ENCODE data around the gene HORMAD2. TPM values are rescaled to one million over a fixed set of nuclear protein-coding genes. Genes with fewer than 3 reads are reported as not detected.
A peak's percentile ranks its signal among the peaks of the same experiment; 100 is the strongest.

The HORMAD2 gene
- total RNA-seq, 2 experiments from 2014 or later = not detected

DNA sequence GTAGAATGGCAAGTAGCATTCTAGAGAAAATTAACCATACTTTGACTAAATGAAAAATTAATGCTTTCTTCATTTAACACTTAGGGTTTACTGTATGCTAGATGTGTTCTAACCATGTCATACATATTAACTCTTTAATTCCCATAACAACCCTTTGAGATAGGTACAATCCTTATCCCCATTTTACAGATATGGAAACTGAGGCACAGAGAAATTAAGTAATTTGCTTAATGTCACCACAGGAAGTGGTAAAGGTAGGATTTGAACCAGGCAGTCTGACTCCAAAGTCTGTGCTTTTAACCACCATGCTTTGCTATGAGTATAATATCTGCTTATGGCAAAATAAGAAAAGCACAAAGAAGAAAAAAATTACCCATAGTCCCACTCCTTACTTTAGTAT lies 106.8 kb downstream of the HORMAD2 start:
- Mint-ChIP-seq H3K27me3 (ENCODE audit: low read depth) (no peaks in the 10 kb centered on the region), H3K36me3 (ENCODE audit: low read depth) (no peaks in the 10 kb centered on the region), H3K9me3 (no peaks in the 10 kb centered on the region), H3K4me1 (ENCODE audit: low read depth) (peaks cover 85% of the 10 kb centered on the region), H3K27ac (peak overlapping the region; percentile 71), H3K4me3 (no peak overlapping the region)
- no peak for DNase-seq
- intact Hi-C loops (cut with micrococcal nuclease) = loop anchor here (5.0 kb wide), 1 partner anchor 125 kb away; no protein-coding TSS in a partner anchor
- CTCF ChIA-PET = no interaction called here

DNA sequence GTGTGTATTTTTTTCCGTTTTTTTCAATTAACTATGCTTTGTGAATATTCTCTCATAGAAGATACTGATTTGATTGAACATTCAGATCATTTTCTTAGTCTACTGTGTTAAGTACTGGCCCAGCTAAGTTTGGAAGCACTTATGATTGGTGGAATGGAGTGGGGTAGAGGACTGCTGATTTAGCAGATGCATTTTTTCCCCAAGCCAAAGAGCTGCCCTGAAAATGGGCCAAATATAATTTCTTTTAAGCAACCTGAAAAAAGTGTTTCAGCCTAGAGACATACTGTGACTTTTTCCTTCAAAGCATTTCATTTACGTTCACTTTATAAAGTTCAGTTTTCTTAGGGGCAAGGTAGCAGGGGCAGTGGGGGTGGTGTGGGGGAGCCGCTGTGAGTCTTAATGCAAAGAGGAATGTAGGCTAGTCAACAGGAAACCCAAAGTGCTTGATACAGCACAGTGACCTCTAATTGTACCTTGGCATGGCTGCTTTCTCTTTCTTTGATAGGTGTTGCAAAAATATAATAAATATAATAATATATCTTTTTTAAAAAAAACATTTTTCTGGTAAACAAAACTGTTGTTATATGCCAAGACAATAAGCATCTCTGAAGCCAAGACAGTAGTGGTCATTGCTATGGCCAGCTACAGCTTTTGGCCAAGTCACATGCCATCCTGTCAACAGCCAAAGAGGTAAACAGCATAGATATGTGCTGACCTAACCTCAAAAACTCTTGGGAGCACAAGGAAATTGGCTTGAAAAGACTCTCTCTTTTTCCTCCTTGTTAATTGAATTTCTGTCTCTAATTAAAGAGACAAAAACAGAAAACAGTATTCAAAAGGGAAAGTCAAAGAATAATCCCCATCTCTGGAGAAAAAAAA lies 107.5 kb downstream of the HORMAD2 start:
- no peak overlapping the region for H3K4me3 Mint-ChIP-seq

DNA sequence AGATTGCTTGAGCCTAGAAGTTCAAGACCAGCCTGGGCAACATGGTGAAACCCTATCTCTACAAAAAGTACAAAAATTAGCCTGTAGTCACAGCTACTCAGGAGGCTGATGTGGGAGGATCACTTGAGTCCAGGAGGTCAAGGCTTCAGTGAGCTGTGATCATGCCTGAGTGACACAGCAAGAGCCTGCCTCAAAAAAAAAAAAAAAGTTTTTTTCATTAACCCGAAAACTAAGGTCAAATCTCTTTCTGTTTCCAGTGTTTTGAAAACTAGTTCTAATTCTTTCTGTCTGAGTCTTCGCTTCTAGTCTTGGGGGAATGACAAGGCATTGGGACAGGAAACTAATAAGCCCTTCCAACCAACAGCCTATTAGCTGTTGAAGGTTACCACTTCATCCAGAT lies 108.6 kb downstream of the HORMAD2 start:
- intact Hi-C loops (cut with micrococcal nuclease) = loop anchor here (5.0 kb wide), 1 partner anchor 123 kb away; no protein-coding TSS in a partner anchor
- H3K9me3 Mint-ChIP-seq = no peaks in the 10 kb centered on the region
- H3K4me3 Mint-ChIP-seq = no peak overlapping the region

More for the DNA sequence above, 107.5 kb downstream of the HORMAD2 start:
- peak overlapping the region; percentile 71 for H3K27ac Mint-ChIP-seq
- peaks cover 87% of the 10 kb centered on the region for H3K4me1 Mint-ChIP-seq (ENCODE audit: low read depth)
- intact Hi-C loops (cut with micrococcal nuclease) = loop anchor here (5.0 kb wide), 1 partner anchor 125 kb away; no protein-coding TSS in a partner anchor
- CTCF ChIA-PET = interaction anchor here (0.7 kb wide), 1 partner anchor 79 kb away, joined by 3 read pairs; the partner anchor contains the start of gene OSM
- no peaks in the 10 kb centered on the region for H3K36me3 Mint-ChIP-seq (ENCODE audit: low read depth)
- no peak for DNase-seq
- H3K27me3 Mint-ChIP-seq (ENCODE audit: low read depth) = no peaks in the 10 kb centered on the region
- no peaks in the 10 kb centered on the region for H3K9me3 Mint-ChIP-seq

DNA sequence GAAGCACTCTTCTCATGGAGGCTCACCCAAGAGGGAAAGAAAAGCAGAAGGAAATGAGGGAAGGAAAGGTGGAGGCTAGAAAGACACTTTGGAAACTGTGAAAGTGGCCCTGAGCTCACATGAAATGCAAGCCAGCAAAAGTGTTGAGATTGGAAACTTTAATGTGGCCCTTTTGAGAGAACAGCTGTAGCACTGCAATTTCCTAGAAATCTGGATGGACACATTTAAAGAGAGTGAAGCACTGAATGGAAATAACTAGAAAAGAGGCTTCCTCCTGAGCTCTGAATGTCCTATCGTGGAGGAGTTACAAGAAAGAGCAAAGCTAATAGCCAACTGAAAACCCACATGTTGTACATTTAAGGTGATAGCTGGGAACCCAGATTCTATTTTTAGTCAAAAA lies 110.3 kb downstream of the HORMAD2 start:
- peaks cover 2% of the 10 kb centered on the region for H3K36me3 Mint-ChIP-seq (ENCODE audit: low read depth)
- H3K4me3 Mint-ChIP-seq = no peak overlapping the region
- no peak for DNase-seq
- H3K27me3 Mint-ChIP-seq (ENCODE audit: low read depth) = no peaks in the 10 kb centered on the region
- no peaks in the 10 kb centered on the region for H3K9me3 Mint-ChIP-seq
- H3K4me1 Mint-ChIP-seq (ENCODE audit: low read depth) = peaks cover 79% of the 10 kb centered on the region
- CTCF ChIA-PET = interaction anchor here (1.0 to 2.1 kb wide), 3 partner anchors 8 to 85 kb away, joined by 3 to 4 read pairs (median 4); no protein-coding TSS in a partner anchor
- H3K27ac Mint-ChIP-seq = no peak overlapping the region
- intact Hi-C loops (cut with micrococcal nuclease) = no loop called here

More for the DNA sequence above, 108.6 kb downstream of the HORMAD2 start:
- Mint-ChIP-seq H3K36me3 (ENCODE audit: low read depth) (no peaks in the 10 kb centered on the region), H3K27me3 (ENCODE audit: low read depth) (no peaks in the 10 kb centered on the region), H3K4me1 (ENCODE audit: low read depth) (peaks cover 84% of the 10 kb centered on the region), H3K27ac (peak overlapping the region; percentile 57)
- CTCF ChIA-PET = interaction anchor here (1.0 to 2.1 kb wide), 5 partner anchors 10 to 84 kb away, joined by 3 to 9 read pairs (median 4); no protein-coding TSS in a partner anchor
- DNase-seq = no peak

DNA sequence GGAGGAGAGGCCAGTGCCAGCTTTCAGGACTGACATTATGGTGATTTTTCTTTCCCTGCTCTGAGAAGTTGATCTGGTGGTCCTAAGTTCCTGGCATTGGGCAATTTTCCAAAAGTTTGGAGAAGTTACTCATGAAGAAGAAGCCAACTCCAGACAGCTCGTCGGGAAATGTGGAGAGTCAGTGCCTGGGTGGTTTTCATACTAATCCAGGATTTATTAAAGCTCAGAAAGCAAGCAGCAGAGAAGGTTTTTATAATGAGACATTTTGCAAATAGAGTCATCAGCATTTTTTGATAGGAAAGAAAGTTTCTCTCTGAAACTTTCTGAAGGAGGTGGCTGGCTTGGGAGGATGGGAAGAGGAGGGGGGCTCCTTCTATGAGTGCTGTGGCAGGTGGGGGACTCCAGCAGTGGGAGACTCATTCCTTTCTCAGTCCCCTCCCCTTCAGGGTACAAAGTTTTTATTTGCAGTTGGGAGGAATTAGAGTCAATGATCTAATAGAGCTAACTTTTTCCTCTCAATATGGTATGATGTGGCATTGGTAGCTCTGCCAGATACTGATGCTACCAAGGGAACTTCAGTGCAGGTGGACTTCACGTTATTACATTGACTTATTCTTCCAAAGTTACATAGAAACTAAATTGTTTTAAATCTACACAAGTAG lies 110.9 kb downstream of the HORMAD2 start:
- Mint-ChIP-seq H3K4me3 (no peak overlapping the region), H3K9me3 (no peaks in the 10 kb centered on the region), H3K4me1 (ENCODE audit: low read depth) (peaks cover 82% of the 10 kb centered on the region), H3K27ac (no peak overlapping the region), H3K36me3 (ENCODE audit: low read depth) (peaks cover 2% of the 10 kb centered on the region), H3K27me3 (ENCODE audit: low read depth) (no peaks in the 10 kb centered on the region)
- DNase-seq = no peak
- intact Hi-C loops (cut with micrococcal nuclease) = no loop called here
- CTCF ChIA-PET = interaction anchor here (1.0 to 2.1 kb wide), 3 partner anchors 9 to 86 kb away, joined by 3 to 4 read pairs (median 4); no protein-coding TSS in a partner anchor

DNA sequence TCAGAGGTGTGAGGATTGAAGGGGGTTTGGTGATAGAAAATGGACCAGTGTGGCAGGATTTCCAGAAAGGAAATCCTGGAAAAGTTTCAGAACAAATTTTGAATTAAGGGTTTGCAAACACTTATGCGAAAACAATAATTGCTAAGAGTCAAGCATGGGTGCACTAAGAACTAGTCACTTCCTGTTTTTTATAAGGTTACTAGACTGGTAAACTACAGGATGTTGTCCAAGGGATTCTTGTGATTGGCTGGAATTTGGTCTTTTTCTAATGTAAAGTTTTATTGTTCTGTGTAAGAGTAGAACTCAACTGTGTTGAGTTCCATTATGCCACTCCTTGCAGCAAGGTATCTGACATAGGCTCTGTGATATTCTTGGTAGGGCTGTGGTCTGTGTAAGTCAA lies 112.2 kb downstream of the HORMAD2 start:
- intact Hi-C loops (cut with micrococcal nuclease) = no loop called here
- DNase-seq = no peak
- Mint-ChIP-seq H3K27me3 (ENCODE audit: low read depth) (no peaks in the 10 kb centered on the region), H3K4me1 (ENCODE audit: low read depth) (peaks cover 82% of the 10 kb centered on the region), H3K4me3 (no peak overlapping the region), H3K27ac (peak overlapping the region; percentile 37), H3K9me3 (no peaks in the 10 kb centered on the region), H3K36me3 (ENCODE audit: low read depth) (peaks cover 2% of the 10 kb centered on the region)
- CTCF ChIA-PET = interaction anchor here (1.0 kb wide), 1 partner anchor 15 kb away, joined by 3 read pairs; no protein-coding TSS in a partner anchor

DNA sequence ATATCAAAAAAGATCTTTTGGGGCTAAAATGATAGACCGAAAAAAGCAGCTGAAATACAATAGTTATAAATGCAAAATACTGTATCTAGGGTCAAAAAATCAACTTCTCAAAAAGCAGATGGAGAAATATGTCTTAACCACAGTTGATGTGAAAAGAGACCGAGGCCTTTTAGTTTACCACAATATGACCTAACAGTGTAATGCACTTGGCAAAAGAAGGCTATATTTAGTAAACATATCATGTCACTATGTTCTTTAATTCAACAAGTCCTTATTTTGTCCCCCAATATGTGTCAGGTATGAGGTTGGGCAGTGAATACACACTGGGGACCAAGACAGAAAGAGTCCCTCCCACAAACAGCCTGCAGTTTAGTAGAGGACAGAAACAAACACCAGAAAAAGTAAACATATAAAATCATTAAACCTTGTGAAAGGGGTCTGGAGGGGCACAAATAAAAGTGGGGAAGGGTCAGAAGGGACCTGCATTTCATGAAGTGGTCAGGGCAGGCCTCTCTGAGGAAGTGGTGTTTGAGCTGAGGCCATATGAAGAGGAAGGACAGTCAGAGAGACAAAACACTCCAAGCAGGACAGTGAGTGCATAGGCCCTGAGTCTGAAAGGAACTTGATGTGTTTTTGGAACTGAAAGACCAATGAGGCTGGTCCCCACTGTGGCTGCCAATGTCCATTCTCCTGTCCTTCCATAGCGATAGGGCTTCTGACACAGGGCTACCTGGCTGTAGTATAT lies 112.9 kb downstream of the HORMAD2 start:
- Mint-ChIP-seq H3K27ac (no peak overlapping the region), H3K4me1 (ENCODE audit: low read depth) (peaks cover 83% of the 10 kb centered on the region), H3K9me3 (no peaks in the 10 kb centered on the region), H3K27me3 (ENCODE audit: low read depth) (no peaks in the 10 kb centered on the region), H3K4me3 (no peak overlapping the region), H3K36me3 (ENCODE audit: low read depth) (peaks cover 2% of the 10 kb centered on the region)
- CTCF ChIA-PET = interaction anchor here (1.1 kb wide), 1 partner anchor 27 kb away, joined by 3 read pairs; no protein-coding TSS in a partner anchor
- DNase-seq = no peak
- intact Hi-C loops (cut with micrococcal nuclease) = no loop called here

DNA sequence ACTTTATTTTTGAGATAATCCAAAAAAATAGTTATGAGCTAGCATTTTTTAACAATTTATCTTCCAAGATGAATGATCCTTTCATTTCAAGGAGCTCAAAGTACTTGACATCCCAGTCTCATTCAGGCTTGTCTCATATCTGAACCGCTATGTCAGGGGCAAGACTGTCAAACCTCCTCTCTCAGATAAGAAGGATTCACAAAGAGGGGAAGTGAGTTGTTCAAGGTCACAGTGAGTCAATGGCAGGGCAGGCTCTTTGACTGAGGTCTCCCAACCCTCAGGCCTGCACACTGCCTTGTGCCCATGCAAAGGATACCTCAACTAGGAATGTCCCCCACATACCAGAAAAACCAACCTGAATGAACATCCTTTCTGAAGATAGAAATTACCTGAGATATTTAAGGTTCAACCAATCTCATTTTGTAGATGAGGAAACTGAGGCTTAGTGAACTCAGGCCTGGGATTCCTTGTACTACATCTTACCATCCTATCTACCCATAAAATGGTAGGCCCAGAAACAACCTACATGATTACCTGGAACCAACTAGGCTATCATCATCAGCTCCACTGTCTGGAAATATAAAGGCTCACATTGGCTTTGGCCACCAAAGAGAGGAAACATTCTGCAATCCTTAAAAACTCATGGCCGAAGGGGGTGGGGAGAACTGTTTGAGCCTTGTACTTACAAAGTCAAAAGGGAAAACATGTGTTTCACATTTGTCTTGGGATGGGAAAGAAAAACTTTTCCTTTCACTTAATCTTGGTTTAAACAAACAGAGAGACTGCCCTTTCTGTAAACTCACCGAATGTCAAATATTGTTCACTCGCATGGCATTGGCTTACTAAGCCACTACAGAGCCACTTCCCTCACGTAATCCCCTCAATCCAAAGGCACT lies 115.2 kb downstream of the HORMAD2 start:
- CTCF ChIA-PET = interaction anchor here (0.6 to 1.2 kb wide), 6 partner anchors 10 to 83 kb away, joined by 3 to 6 read pairs (median 3); no protein-coding TSS in a partner anchor
- Mint-ChIP-seq H3K4me1 (ENCODE audit: low read depth) (peaks cover 79% of the 10 kb centered on the region), H3K27me3 (ENCODE audit: low read depth) (no peaks in the 10 kb centered on the region), H3K4me3 (peak overlapping the region; percentile 57), H3K27ac (peak overlapping the region; percentile 95), H3K36me3 (ENCODE audit: low read depth) (peaks cover 2% of the 10 kb centered on the region), H3K9me3 (no peaks in the 10 kb centered on the region)
- intact Hi-C loops (cut with micrococcal nuclease) = loop anchor here (1.0 to 2.0 kb wide), 5 partner anchors 10 to 51 kb away; partner anchors contain the start of gene LIF
- peak; percentile 42 for DNase-seq

DNA sequence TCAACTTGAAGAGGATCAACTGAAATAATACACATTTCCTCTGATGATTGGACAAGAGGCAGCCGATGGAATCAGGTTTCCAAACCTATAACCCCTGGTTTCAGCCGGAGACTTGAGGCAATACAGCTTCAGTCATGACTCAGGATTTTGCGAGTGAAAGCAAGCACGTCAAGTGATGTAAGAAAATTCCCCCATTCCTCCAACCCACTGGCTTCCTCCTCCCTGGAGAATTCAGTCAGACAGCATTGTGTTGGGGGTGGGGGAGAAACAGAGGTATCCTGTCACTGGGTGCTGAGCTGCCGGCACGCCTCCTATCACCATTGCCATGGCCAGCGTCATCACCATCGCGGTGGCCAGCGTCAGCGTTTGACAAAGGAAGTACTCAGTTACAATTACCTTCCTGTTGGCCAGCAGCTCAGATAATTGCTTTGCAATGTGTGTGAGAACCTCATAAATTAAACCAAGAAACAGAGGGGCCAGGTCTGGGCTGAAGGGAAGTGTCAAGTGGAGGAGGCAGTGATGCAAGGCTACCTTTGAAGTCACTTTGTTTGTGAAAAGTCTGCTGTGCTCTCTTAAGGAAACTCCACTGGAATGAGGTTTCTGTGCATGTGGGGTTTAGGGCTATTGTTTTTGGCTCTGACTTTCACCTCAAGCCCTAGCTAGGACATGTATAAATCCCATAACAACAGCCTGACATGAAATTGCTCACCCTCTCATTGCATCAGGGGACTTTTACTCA lies 116.0 kb downstream of the HORMAD2 start:
- peak; percentile 84 for DNase-seq
- Mint-ChIP-seq H3K27ac (peak overlapping the region; percentile 95), H3K36me3 (ENCODE audit: low read depth) (peaks cover 2% of the 10 kb centered on the region), H3K4me1 (ENCODE audit: low read depth) (peaks cover 70% of the 10 kb centered on the region), H3K9me3 (no peaks in the 10 kb centered on the region), H3K4me3 (peak overlapping the region; percentile 57), H3K27me3 (ENCODE audit: low read depth) (no peaks in the 10 kb centered on the region)
- intact Hi-C loops (cut with micrococcal nuclease) = loop anchor here (1.0 to 2.0 kb wide), 5 partner anchors 11 to 50 kb away; partner anchors contain the start of gene LIF
- CTCF ChIA-PET = interaction anchor here (0.6 to 1.2 kb wide), 9 partner anchors 11 to 92 kb away, joined by 3 to 6 read pairs (median 3); no protein-coding TSS in a partner anchor

DNA sequence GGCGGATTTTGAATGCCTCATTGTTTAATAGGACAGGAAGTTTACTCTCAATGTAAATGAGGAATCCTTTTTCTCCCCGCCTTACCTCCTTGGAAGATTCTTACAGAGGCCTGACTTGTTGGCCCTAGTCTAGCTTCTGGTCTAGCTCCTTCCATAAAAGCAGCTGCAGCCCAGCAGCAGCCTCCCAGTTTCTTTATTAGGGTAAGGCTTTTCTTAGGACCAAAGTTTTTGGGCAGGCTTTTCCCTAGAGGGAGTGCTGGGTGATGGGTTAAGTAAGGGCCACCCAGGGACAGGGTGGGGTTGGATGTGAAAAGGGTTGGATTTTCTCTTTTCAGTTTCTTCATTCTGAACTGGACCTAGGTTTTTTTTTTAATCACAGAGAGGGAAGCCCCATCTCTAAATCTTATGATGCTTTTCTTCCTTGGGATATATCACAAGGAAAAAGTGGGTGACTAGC lies 116.6 kb downstream of the HORMAD2 start:
- H3K4me3 Mint-ChIP-seq = peak overlapping the region; percentile 57
- no peak for DNase-seq
- no peaks in the 10 kb centered on the region for H3K27me3 Mint-ChIP-seq (ENCODE audit: low read depth)
- peaks cover 67% of the 10 kb centered on the region for H3K4me1 Mint-ChIP-seq (ENCODE audit: low read depth)
- intact Hi-C loops (cut with micrococcal nuclease) = loop anchor here (1.0 to 2.0 kb wide), 5 partner anchors 12 to 49 kb away; partner anchors contain the start of gene LIF
- CTCF ChIA-PET = interaction anchor here (0.7 to 1.2 kb wide), 6 partner anchors 11 to 92 kb away, joined by 3 to 6 read pairs (median 3); no protein-coding TSS in a partner anchor
- peaks cover 2% of the 10 kb centered on the region for H3K36me3 Mint-ChIP-seq (ENCODE audit: low read depth)
- H3K9me3 Mint-ChIP-seq = peaks cover 2% of the 10 kb centered on the region
- H3K27ac Mint-ChIP-seq = peak overlapping the region; percentile 95

All from activated naive CD4-positive, alpha-beta T cell treated with anti-CD3 and anti-CD28 coated beads for 36 hours (primary cell).